HEK293T (cell line): Measurements from ENCODE around the gene CDSN.
"Not testable (repeated sequence)": the region's sequence is repeated elsewhere in the genome, so short reads cannot be mapped to it uniquely, and the experiment has no call there.

Experiments used
- ARNT ChIP-seq: fragments of 450-650 bp; IDR thresholded peaks from 2 replicates; pipeline ENCODE4 v1.6.1; 2017; ENCODE audit warnings: mild to moderate bottlenecking
- BHLHE40 ChIP-seq: fragments of 450-650 bp; IDR thresholded peaks from 2 replicates; pipeline ENCODE4 v1.6.1; 2016; ENCODE audit warnings: mild to moderate bottlenecking, moderate library complexity, borderline replicate concordance
- CTBP1 ChIP-seq: fragments of 450-650 bp; IDR thresholded peaks from 2 replicates; pipeline ENCODE4 v1.6.1; 2016; ENCODE audit warnings: borderline replicate concordance
- ELF4 ChIP-seq: fragments of 450-650 bp; IDR thresholded peaks from 2 replicates; pipeline ENCODE4 v1.6.1; 2017; ENCODE audit warnings: antibody characterized with exemption
- FOXA1 ChIP-seq: fragments of 450-650 bp; IDR thresholded peaks from 2 replicates; pipeline ENCODE4 v1.6.1; 2016; ENCODE audit warnings: mild to moderate bottlenecking
- FOXK2 ChIP-seq: fragments of 450-650 bp; IDR thresholded peaks from 2 replicates; pipeline ENCODE4 v1.6.1; 2016; ENCODE audit warnings: mild to moderate bottlenecking
- FOXM1 ChIP-seq: fragments of 450-650 bp; IDR thresholded peaks from 2 replicates; pipeline ENCODE4 v1.6.1; 2017; ENCODE audit warnings: mild to moderate bottlenecking, borderline replicate concordance
- L3MBTL2 ChIP-seq: fragments of 450-650 bp; conservative IDR thresholded peaks from 2 replicates; pipeline ENCODE4 v1.6.1; 2016; ENCODE audit warnings: mild to moderate bottlenecking
- LEF1 ChIP-seq: fragments of 450-650 bp; IDR thresholded peaks from 2 replicates; pipeline ENCODE4 v1.6.1; 2017; ENCODE audit warnings: mild to moderate bottlenecking, borderline replicate concordance
- NFRKB ChIP-seq: fragments of 450-650 bp; IDR thresholded peaks from 2 replicates; pipeline ENCODE4 v1.6.1; 2016; ENCODE audit warnings: mild to moderate bottlenecking, moderate library complexity
- PKNOX1 ChIP-seq: fragments of 450-650 bp; IDR thresholded peaks from 2 replicates; pipeline ENCODE4 v1.6.1; 2016
- SP1 ChIP-seq: fragments of 450-650 bp; IDR thresholded peaks from 2 replicates; pipeline ENCODE4 v1.6.1; 2017
- SUZ12 ChIP-seq: fragments of 450-650 bp; IDR thresholded peaks from 2 replicates; pipeline ENCODE4 v1.6.1; 2016; ENCODE audit warnings: mild to moderate bottlenecking
- TARDBP ChIP-seq: fragments of 450-650 bp; IDR thresholded peaks from 2 replicates; pipeline ENCODE4 v1.6.1; 2016

DNA sequence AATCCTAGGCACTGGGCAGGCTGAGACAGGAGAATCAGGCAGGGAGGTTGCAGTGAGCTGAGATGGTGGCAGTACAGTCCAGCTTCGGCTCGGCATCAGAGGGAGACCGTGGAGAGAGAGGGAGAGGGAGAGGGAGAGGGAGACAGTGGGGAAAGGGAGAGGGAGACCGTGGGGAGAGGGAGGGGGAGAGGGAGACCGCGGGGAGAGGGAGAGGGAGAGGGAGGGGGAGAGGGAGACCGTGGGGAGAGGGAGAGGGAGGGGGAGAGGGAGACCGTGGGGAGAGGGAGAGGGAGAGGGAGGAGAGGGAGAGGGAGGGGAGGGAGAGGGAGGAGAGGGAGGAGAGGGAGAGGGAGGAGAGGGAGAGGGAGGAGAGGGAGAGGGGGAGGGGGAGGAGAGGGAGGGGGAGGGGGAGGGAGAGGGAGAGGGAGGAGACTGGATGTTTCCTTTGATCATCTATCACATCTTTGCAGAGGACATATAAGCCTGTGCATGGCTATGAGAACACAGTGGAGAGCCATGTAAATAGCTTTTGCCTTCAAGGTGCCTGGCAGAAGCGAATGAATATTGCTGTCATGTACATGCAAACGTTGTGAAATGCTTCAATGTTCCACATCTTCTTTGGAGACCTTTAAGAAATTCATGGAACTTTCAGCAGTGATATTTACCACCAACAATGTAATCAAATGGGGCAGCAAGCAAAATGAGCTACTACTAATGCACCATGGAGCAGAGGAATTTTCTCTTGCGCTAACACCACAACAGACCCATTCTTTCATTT, 52.2 kb downstream of the CDSN start:
- TF ChIP-seq ARNT, L3MBTL2, NFRKB, LEF1, PKNOX1, SUZ12, SP1, FOXM1, TARDBP, BHLHE40, ELF4, FOXK2, FOXA1, CTBP1: not testable (repeated sequence)
